Activated CD4-positive, CD25-positive, alpha-beta regulatory T cell treated with anti-CD3 and anti-CD28 coated beads, Interleukin-2, amount 50 U/mL, for 24 hours (primary cell): ENCODE data around the gene GUCY2D.

Experiments
- ATAC-seq, 2 donors: fragments of 150-1000 bp; cut with Tn5 transposase; one replicate each; pipeline ENCODE4 v1.10.0; 2021; ENCODE audit warnings: mild to moderate bottlenecking in 1 of 2, moderate library complexity in 1 of 2

The GUCY2D gene

GRCh38 chr17:7992924-7993323 lies 9.5 kb upstream of the GUCY2D start:
- no peak for ATAC-seq

- no peak for ATAC-seq
Observed at GRCh38 chr17:7993972-7994589, 8.3 kb upstream of the GUCY2D start.

DNA sequence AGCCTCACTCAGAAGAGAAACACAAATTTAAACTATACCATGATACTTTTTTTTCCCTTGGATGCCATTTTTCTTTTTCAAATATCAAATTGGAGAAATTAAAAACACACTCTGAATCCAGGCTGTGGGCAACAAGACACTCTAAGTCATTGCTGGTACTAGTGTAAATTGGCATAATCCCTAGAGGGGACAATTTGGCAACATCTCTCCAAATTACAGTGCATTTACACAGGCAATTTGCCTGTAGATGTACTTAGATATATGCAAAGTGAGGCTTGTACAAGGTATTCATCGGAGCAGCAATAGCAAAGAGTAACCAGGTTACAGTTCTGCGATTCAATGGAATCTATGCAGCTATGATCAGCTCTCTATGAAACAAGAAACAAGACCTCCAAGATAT lies 6.7 kb upstream of the GUCY2D start:
- ATAC-seq, result no peak

GRCh38 chr17:7997186-7997585 lies 5.2 kb upstream of the GUCY2D start:
- ATAC-seq, result no peak

DNA sequence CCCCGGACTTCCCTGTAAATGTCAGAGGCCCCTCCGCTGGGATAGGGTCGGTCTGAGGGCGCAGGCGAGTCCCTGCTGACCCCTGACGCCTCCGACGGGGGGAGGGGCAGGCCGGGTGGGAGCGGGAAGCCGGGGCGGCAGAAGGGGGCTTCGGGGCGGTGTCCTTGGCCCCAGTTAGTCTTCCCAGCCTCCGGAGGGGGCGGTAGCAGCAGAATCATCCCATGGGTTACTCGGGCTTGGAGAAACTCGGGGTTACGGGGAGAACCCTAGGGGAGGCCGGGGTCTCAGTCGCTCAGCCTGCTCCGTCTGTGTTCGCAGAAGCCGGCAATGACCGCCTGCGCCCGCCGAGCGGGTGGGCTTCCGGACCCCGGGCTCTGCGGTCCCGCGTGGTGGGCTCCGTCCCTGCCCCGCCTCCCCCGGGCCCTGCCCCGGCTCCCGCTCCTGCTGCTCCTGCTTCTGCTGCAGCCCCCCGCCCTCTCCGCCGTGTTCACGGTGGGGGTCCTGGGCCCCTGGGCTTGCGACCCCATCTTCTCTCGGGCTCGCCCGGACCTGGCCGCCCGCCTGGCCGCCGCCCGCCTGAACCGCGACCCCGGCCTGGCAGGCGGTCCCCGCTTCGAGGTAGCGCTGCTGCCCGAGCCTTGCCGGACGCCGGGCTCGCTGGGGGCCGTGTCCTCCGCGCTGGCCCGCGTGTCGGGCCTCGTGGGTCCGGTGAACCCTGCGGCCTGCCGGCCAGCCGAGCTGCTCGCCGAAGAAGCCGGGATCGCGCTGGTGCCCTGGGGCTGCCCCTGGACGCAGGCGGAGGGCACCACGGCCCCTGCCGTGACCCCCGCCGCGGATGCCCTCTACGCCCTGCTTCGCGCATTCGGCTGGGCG lies 542 bp downstream of the GUCY2D start:
- no peak for ATAC-seq

DNA sequence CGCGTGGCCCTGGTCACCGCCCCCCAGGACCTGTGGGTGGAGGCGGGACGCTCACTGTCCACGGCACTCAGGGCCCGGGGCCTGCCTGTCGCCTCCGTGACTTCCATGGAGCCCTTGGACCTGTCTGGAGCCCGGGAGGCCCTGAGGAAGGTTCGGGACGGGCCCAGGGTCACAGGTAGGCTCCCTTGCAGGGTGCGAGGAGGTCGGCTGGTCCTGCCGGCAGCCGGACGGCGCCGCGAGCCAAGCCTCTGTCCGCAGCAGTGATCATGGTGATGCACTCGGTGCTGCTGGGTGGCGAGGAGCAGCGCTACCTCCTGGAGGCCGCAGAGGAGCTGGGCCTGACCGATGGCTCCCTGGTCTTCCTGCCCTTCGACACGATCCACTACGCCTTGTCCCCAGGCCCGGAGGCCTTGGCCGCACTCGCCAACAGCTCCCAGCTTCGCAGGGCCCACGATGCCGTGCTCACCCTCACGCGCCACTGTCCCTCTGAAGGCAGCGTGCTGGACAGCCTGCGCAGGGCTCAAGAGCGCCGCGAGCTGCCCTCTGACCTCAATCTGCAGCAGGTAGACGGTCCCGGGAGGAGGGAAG lies 1.3 kb downstream of the GUCY2D start:
- no peak for ATAC-seq

- ATAC-seq, result no peak
Observed at GRCh38 chr17:8004899-8005298, 2.5 kb downstream of the GUCY2D start.

DNA sequence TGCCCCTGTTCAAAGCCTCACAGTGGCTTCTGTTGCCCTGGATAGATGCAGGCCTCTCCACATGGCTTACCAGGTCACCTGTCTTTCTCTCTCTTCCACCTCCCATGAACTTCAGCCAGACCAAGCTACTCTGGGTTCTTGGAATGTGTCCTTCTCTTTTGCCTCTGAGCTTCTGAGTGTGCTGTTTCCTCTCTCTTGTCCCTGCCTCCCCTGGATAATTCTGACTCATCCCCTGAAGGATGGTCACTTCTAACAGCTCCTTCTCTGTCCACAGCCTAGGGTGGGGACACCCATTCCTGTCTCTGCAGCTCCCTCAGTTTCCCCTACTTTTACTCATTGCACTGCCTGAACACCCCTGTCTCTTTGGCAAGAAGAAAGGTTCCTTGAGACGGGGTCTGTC lies 2.9 kb downstream of the GUCY2D start:
- no peak for ATAC-seq

DNA sequence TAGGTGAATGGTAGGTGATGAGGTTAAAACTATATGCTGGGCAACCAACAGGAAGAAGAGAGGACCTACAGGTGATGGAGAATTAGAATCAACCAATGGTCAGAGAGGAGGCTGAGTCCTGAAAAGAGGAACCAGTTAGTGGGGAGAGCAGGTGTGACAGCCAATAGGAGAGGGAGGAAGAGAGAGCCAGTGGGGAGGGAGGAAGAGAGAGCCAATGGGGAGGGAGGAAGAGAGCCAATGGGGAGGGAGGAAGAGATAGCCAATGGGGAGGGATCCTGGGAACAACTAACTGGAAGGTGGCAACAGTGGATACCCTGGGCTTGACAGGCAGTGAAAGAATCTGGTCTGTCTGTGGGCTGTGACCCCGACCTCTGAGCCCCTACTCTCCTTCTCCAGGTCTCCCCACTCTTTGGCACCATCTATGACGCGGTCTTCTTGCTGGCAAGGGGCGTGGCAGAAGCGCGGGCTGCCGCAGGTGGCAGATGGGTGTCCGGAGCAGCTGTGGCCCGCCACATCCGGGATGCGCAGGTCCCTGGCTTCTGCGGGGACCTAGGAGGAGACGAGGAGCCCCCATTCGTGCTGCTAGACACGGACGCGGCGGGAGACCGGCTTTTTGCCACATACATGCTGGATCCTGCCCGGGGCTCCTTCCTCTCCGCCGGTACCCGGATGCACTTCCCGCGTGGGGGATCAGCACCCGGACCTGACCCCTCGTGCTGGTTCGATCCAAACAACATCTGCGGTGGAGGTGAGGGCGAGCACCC lies 3.7 kb downstream of the GUCY2D start:
- ATAC-seq, result no peak

GRCh38 chr17:8006836-8007680 lies 4.6 kb downstream of the GUCY2D start:
- no peak for ATAC-seq

GRCh38 chr17:8007836-8008235 lies 5.4 kb downstream of the GUCY2D start:
- ATAC-seq, result no peak

- no peak for ATAC-seq
Observed at GRCh38 chr17:8012045-8012580, 9.7 kb downstream of the GUCY2D start.

DNA sequence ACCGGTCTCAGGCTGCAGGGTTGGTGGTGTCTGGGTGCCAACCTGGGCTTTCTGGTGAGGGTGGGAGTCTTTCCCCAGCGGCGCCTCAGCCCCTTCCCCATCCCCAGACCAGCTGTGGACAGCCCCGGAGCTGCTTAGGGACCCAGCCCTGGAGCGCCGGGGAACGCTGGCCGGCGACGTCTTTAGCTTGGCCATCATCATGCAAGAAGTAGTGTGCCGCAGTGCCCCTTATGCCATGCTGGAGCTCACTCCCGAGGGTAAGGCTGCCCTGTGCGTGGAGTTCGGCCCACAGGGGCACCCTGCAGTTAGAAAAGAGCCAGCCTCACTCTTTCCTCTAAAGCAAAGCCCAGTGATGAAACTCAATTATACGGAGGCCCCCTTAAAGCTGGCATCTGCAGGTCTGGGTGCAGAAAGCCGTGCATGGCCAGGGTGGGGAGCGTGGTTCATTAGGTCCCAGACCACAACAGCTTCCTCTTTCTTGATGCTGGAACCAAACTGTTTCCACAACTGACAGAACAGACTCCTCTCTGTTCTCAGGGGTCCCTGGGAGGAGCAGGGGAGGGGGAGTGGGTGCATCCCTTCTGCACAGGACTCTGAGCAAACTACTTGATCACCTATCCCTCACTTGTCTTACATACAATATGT lies 10.7 kb downstream of the GUCY2D start:
- ATAC-seq, result no peak

GRCh38 chr17:8013731-8014557 lies 11.5 kb downstream of the GUCY2D start:
- ATAC-seq, result no peak

- ATAC-seq, result no peak
Observed at GRCh38 chr17:8014558-8014850, 12.1 kb downstream of the GUCY2D start.

GRCh38 chr17:8015236-8015956 lies 13.0 kb downstream of the GUCY2D start:
- ATAC-seq, result no peak

- ATAC-seq, result peak; percentile 29 to 30
Observed at GRCh38 chr17:8015957-8016631, 13.7 kb downstream of the GUCY2D start.

GRCh38 chr17:8016632-8017424 lies 14.4 kb downstream of the GUCY2D start:
- ATAC-seq, result peak; percentile 57 to 61

DNA sequence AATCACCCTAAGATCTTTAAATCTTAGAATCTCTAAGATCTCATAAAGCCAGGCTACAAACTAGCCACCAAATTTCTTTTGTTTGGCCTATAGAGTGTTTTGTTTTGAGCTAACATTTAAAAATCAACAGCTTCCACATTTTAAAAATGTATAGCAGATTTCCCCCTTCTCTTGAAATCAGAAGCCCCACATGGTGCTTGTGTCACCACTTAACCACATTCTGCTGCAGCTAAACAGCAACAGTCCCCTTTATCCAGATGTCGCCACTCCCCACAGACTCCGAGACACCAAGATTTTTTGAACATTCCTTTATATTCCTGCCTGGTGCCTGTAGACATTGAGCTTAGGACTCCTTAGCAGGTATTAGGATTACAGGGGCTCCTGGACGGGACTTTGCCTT lies 16.0 kb downstream of the GUCY2D start:
- no peak for ATAC-seq
